Heart right ventricle (tissue), 16 donors: ENCODE data around the gene UQCR11. TPM values are rescaled to one million over a fixed set of nuclear protein-coding genes. Genes with fewer than 3 reads are reported as not detected.

Source experiments
- ATAC-seq, 8 donors: fragments of 200-7000 bp; cut with Tn5 transposase; one replicate each; pipeline ENCODE4 v1.9.1; 2020; ENCODE audit warnings: mild to moderate bottlenecking in 8 of 8, moderate library complexity in 8 of 8, moderate number of reproducible peaks in 1 of 8
- DNase-seq, 2 donors: peaks; one replicate each; pipeline ENCODE4 v3.0.0-alpha.2; 2020
- H3K27ac ChIP-seq, 10 donors: fragments of 200-600 bp; sonication (generic) in 2 of 10; one replicate each; pipeline versions ENCODE4 v1.5.0 to v1.8.0; 2020 to 2022; ENCODE audit warnings: mild to moderate bottlenecking in 3 of 10
- H3K27me3 ChIP-seq, 7 donors: fragments of 200-600 bp; one replicate each; pipeline ENCODE4 v1.8.0; 2021 to 2022; ENCODE audit warnings: mild to moderate bottlenecking in 2 of 7
- H3K36me3 ChIP-seq, 9 donors: fragments of 200-600 bp; sonication (generic) in 1 of 9; one replicate each; pipeline versions ENCODE4 v1.5.0 to v1.8.0; 2020 to 2022; ENCODE audit warnings: mild to moderate bottlenecking in 2 of 9
- H3K4me1 ChIP-seq, 9 donors: fragments of 200-600 bp; sonication (generic) in 1 of 9; one replicate each; pipeline versions ENCODE4 v1.5.0 to v1.8.0; 2020 to 2022; ENCODE audit warnings: mild to moderate bottlenecking in 4 of 9
- H3K4me3 ChIP-seq, 10 donors: fragments of 200-600 bp; sonication (generic) in 2 of 10; one replicate each; pipeline versions ENCODE4 v1.5.0 to v1.8.0; 2020 to 2022; ENCODE audit warnings: mild to moderate bottlenecking in 7 of 10, moderate library complexity in 2 of 10
- H3K9me3 ChIP-seq, 11 donors: fragments of 200-600 bp in 10 of 11; sonication (generic) in 2 of 11; one replicate each; pipeline versions ENCODE4 v1.5.0 to v1.8.0; 2013 to 2022; ENCODE audit warnings: mild to moderate bottlenecking in 2 of 11, control low read depth in 1 of 11, moderate library complexity in 1 of 11
- WGBS, 2 donors: extraction: QIAGEN DNeasy Blood & Tissue Kit; methylation state at CpG; one replicate each; pipeline ENCODE4 v1.1.7; 2013; ENCODE audit warnings: inconsistent platforms in 1 of 2; 5-methylcytosine and 5-hydroxymethylcytosine counted together
- intact Hi-C, 10 donors: fragments of 100-400 bp; cut with DNase I; formaldehyde crosslinking; loops; one replicate each; pipeline versions ENCODE4 v1.11.1 to v1.14.2; 2022
- polyA plus RNA-seq, 2 donors: library from polyadenylated mRNA; stranded (reverse); fragments of 200-250 nt; gene quantifications; one replicate each; pipeline ENCODE4 v1.2.3, GENCODE V29; 2013
- total RNA-seq, 10 donors: library from RNA; stranded (reverse); fragmentation: NEBNext Ultra II Directional in 3 of 10; extraction: Animal tissue kit (Norgen Biotek cat#: 25700) in 3 of 10; gene quantifications; one replicate each; pipeline versions ENCODE4 v1.2.1 to v1.2.4, GENCODE V29; 2021 to 2023
- TF ChIP-seq, protein P1 (sequence below), 9 donors: fragments of 200-600 bp; sonication (generic) in 2 of 9; IDR thresholded peaks; one replicate each; pipeline versions ENCODE4 v1.5.0 to v1.8.0; 2021 to 2022; ENCODE audit warnings: antibody characterized with exemption in 9 of 9, mild to moderate bottlenecking in 5 of 9, moderate library complexity in 1 of 9
- donor health status: Arrhythmogenic right ventricular cardiomyopathy.
- donor health status: ischemic (EF 13 %, LVEDD 7.1; RV severe dilation, severe dysfunction).
- donor health status: healthy with polysubstance abuse.
- donor health status: DM: no; HTN: yes; CAD: no.
- donor health status: DM: no; HTN: no; CAD: no.
- donor health status: ischemic (EF 25% LVEDD 6.9; RV normal size, moderate dysfunction).
- donor health status: ischemic (EF 25% LVEDD 5.7; RV mildly dilated, moderate dysfunction).
- donor health status: healthy.
- donor health status: DM: yes; HTN: yes; CAD: no.
- donor health status: Ischemic cardiomyopathy.
- donor health status: ischemic (EF 35%, LVEDD 5.7; RV mildly dilated, moderate dysfunction).
- donor health status: nonischemic (EF 11% LVEDD 7.7; RV severe dilation, severe dysfunction).
- donor health status: DM: yes; HTN: yes; CAD: no.
- donor health status: PGD.
- donor health status: ischemic (EF 29% LVEDD 5.4; RV normal size, mild dysfunction).
- donor health status: nonischemic (EF 23%, LVEDD 6.1; RV moderate dilation, normal function).

UQCR11 gene
- total and polyA plus RNA-seq, 12 donors: 141 to 1,132 (median 792) TPM

DNA sequence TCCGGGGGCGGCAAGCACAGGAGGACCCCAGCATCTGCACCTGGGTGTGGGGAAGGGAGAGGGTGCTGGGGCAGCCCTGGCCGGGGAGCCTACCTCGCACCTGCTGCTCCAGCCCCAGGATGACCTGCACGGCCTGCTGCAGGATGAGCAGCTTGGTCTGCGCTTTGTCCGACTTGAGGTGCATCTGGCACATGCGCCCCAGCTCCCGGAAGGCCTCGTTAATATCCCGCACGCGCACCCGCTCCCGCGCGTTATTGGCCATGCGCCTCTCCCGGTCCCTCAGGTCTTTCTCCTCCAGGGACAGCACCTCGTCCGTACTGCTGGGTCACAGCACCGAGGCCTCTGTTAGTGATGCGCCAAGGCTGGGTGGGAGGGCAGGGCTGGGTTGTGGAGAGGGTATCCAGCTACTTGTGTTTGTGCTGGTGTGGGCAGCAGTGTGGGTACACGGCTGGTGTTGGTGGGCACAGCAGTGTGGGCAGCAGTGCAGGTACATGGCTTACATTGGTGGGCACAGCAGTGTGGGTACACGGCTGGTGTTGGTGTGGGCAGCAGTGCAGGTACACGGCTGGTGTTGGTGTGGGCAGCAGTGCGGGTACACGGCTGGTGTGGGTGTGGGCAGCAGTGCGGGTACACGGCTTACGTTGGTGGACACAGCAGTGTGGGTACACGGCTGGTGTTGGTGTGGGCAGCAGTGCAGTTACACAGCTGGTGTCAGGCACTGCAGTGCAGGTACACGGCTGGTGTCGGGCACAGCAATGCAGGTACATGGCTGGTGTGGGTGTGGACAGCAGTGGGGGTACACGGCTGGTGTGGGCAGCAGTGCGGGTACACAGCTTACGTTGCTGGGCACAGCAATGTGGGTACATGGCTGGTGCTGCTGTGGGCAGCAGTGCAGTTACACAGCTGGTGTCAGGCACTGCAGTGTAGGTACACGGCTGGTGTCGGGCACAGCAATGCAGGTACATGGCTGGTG, 7.1 kb upstream of the UQCR11 start:
- H3K27ac ChIP-seq: no peak overlapping the region
- peaks cover 0 to 80% (median 10%) of the 10 kb centered on the region in 9 donors for H3K36me3 ChIP-seq
- DNase-seq: no peak
- no peak for ATAC-seq
- H3K27me3 ChIP-seq: no peaks in the 10 kb centered on the region
- peaks cover 0 to 18% (median 9%) of the 10 kb centered on the region in 9 donors for H3K4me1 ChIP-seq
- TF ChIP-seq, protein P1, sequence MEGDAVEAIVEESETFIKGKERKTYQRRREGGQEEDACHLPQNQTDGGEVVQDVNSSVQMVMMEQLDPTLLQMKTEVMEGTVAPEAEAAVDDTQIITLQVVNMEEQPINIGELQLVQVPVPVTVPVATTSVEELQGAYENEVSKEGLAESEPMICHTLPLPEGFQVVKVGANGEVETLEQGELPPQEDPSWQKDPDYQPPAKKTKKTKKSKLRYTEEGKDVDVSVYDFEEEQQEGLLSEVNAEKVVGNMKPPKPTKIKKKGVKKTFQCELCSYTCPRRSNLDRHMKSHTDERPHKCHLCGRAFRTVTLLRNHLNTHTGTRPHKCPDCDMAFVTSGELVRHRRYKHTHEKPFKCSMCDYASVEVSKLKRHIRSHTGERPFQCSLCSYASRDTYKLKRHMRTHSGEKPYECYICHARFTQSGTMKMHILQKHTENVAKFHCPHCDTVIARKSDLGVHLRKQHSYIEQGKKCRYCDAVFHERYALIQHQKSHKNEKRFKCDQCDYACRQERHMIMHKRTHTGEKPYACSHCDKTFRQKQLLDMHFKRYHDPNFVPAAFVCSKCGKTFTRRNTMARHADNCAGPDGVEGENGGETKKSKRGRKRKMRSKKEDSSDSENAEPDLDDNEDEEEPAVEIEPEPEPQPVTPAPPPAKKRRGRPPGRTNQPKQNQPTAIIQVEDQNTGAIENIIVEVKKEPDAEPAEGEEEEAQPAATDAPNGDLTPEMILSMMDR (IDR thresholded peaks at IDR 0.05): no peak
- 94 to 95% methylated on average over 39 of the region's 39 CpGs for WGBS, 2 donors
- H3K4me3 ChIP-seq: no peak overlapping the region
- intact Hi-C loops: loop anchor here in 1 of 10 donors (5.0 kb wide), 1 partner anchor 35 kb away; no protein-coding TSS in a partner anchor
- H3K9me3 ChIP-seq: peaks cover 0 to 6% (median 0%) of the 10 kb centered on the region in 11 donors

DNA sequence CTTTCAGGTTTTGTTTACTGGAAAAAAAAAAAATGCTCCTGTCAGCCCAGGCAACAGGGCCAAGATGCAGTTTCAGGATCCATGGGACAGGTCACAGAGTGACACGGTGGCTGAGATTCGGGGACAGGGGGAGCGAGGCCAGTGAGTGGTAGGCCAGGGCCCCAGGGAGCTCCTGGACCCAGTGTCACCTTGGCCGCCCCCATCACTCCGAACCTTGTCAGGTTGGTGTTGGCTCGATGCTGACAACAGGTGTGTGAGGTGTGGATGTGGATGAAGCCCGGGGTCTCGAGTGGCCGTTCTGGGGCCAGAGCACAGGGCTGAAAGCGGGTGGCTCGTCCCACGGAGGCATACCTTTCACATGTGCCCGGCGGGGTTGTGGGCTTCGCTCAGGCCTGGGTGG, 6.1 kb upstream of the UQCR11 start:
- Histone ChIP-seq H3K27me3 (no peaks in the 10 kb centered on the region), H3K27ac (no peak overlapping the region), H3K4me3 (no peak overlapping the region), H3K36me3 (peaks cover 0 to 69% (median 10%) of the 10 kb centered on the region in 9 donors), H3K4me1 (peaks cover 0 to 20% (median 4%) of the 10 kb centered on the region in 9 donors), H3K9me3 (peaks cover 0 to 6% (median 0%) of the 10 kb centered on the region in 11 donors)
- WGBS, 2 donors: 93 to 96% methylated on average over 15 of the region's 15 CpGs
- intact Hi-C loops: loop anchor here in 1 of 10 donors (5.0 kb wide), 1 partner anchor 36 kb away; no protein-coding TSS in a partner anchor
- DNase-seq (no peak), ATAC-seq (no peak)
- TF ChIP-seq, protein P1 (IDR thresholded peaks at IDR 0.05): no peak

DNA sequence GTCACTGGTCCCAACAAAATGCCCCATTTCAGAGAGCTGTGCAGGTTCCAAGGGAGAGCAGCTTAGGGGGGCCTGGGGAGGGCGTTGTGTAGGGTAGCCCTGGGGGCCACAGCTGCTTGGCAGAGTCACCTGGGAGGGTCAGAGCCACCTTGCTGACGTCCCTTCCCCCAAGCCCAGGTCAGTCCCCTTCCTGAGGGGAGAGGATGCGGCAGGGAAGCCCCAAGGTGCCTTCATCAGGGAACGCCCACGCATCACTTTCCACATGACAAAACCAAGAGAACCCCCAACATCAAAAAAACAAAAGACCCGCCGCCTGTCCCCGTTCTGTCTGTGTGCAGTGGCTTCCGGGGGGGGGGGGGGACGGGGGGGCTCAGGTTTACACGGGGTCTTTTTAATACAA, 5.3 kb upstream of the UQCR11 start:
- DNase-seq: no peak
- H3K27me3 ChIP-seq: no peaks in the 10 kb centered on the region
- 85 to 86% methylated on average over 11 of the region's 11 CpGs for WGBS, 2 donors
- H3K4me3 ChIP-seq: no peak overlapping the region
- H3K36me3 ChIP-seq: peaks cover 0 to 61% (median 10%) of the 10 kb centered on the region in 9 donors
- TF ChIP-seq, protein P1 (IDR thresholded peaks at IDR 0.05): no peak
- H3K4me1 ChIP-seq: peaks cover 0 to 25% (median 8%) of the 10 kb centered on the region in 9 donors
- ATAC-seq: no peak
- H3K9me3 ChIP-seq: no peaks in the 10 kb centered on the region
- intact Hi-C loops: loop anchor here in 1 of 10 donors (5.0 kb wide), 1 partner anchor 37 kb away; no protein-coding TSS in a partner anchor
- no peak overlapping the region for H3K27ac ChIP-seq

DNA sequence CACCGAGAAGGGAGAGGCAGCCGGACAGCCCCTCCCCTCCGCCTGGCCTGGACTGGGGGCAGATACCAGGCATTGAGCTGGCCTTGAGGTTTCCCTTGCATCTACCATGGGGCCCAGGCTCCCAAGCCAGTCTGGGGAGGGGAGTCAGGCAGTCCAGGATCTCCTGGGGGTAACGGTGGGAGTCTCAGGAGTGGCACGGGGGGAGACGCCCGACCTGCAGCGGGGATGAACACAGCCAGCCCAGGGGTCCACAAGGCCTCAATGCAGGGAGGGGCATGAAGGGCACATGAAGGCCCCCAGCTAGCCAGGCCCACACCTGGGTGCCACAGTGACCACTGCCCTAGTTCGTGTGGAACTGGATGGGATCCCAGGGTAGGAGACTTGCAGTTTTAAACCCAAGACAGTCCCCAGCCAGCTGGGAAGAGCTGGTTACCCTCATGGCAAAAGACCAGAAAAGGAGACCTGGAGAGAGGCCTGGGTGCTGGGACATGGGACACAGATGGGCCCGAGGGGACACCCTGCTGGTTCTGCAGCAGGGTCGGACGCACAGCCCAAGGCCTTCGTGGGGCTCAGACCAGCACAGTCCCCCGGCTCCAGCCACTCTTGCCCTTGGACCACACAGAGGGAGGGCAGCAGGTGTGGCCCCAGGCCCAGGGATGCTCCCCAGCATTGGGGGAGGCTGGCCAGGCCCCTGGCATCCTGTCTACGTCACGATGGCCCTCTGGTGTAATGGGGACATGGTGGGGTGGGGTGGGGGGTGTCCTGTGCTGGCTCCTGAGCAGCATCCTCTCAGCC, 4.6 kb upstream of the UQCR11 start:
- Histone ChIP-seq H3K4me3 (no peak overlapping the region), H3K27me3 (no peaks in the 10 kb centered on the region), H3K36me3 (peaks cover 0 to 54% (median 6%) of the 10 kb centered on the region in 9 donors), H3K27ac (no peak overlapping the region), H3K4me1 (peaks cover 0 to 25% (median 9%) of the 10 kb centered on the region in 9 donors), H3K9me3 (no peaks in the 10 kb centered on the region)
- intact Hi-C loops: loop anchor here in 9 of 10 donors (2.0 to 10.0 kb wide), 6 partner anchors 37 to 155 kb away; partner anchors contain the start of gene TCF3 (in 5 of the 9)
- no peak for ATAC-seq
- DNase-seq: no peak
- TF ChIP-seq, protein P1 (IDR thresholded peaks at IDR 0.05): no peak
- 93 to 94% methylated on average over 16 of the region's 16 CpGs for WGBS, 2 donors
